A204.1 (cell line): ENCODE results near the gene STAT3.
"Not testable (repeated sequence)": the region's sequence is repeated elsewhere in the genome, so short reads cannot be mapped to it uniquely, and the experiment has no call there.

ENCODE experiments used
- FAIRE-seq: peaks from 2 replicates; lab custom pipeline; 2012; peaks lifted over from hg19 to GRCh38; lab: Jason Lieb, UNC

Gene STAT3

DNA sequence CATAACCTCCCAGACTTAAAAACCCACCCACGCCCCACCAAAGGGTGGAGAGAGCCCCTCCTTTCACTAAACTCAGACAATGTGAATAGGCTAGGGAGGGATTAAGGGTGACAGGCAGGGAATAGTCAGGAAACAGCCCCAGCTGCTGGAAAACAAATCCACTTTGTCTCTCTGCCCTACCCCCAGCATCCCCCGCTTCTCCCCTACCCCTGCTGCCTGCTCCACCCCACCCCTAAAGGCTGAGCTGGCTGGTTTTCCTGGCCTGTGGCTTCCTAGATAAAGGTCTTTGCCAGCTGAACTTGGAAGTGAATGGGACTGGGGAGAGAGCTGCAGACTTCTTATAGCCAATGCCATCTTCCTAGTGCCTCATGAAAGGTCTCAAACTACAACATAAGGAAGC, 19.8 kb upstream of the STAT3 start:
- no peak for FAIRE-seq

- no peak for FAIRE-seq
Measured at GRCh38 chr17:42407289-42407836, 19.1 kb upstream of the STAT3 start.

DNA sequence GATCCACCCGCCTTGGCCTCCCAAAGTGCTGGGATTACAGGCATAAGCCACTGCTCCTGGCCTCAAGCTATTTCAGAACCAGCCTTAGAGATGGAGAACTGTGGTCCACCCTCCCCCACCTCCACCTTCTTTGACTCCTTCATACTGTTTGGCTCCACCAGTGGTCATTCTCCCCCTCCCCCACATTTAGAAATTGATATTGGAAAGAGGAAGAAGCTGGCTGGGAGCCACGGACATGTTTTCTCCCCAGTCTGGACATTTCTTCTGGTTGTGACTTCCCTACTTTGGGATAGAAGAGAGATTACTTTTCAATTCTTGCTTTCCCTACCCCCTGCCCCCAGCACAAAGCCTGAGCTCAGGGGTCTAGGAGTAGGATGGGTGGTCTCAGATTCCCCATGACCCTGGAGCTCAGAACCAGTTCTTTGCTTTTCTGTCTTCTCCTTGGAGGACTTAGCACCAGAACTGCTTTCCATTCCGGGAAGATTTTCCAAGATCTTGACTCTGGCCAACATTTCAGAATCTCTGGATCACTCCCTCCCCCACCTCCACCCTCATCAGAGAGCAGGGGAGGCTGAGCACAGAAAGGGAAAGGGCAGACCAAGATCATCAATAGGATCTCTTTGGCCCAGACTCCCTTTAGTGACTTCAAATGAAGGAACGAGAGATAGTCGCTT, 18.5 kb upstream of the STAT3 start:
- FAIRE-seq, result no peak

DNA sequence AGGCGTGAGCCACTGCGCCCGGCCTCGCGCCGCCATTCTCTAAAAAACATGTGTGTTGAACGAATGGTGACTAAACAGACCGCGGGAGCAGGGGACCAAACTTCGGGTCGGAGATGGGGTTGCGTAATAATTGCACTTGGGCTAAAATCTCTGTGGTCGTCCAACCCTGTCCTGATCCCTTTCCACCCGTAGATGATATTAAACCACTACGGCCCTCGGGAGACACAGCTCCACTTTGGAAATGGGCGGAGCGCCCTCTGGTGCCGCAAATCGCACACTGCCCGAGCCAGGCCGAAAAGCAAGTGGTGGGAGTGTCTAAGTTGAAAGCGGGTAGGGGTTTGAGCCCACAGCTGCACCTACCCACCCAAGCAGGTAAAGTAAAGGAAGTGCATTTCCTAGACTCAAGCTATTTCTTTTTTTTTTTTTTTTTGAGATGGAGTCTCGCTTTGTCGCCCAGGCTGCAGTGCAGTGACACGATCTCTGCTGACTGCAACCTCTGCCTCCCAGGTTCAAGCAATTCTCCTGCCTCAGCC, 17.8 kb upstream of the STAT3 start:
- no peak for FAIRE-seq

DNA sequence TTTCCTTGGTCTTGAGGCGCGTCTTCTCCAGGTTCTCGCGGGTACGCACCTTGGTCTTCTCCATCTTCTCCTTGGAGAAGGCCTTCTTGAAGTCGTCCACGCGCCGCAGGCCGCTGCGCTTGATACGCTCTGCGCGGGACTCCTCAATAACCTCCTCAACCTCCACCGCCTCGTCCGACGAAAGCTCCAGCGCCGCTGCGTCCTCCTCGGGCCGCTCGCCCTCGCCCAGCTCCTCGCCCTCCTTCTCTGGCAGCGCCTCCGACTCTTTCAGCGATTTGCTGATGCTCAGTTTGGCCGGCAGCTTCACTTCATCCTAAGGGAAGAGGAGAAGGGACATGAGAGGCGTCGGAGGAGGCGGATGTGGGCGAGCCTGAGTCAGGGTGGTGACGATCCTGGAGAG, 16.8 kb upstream of the STAT3 start:
- no peak for FAIRE-seq

DNA sequence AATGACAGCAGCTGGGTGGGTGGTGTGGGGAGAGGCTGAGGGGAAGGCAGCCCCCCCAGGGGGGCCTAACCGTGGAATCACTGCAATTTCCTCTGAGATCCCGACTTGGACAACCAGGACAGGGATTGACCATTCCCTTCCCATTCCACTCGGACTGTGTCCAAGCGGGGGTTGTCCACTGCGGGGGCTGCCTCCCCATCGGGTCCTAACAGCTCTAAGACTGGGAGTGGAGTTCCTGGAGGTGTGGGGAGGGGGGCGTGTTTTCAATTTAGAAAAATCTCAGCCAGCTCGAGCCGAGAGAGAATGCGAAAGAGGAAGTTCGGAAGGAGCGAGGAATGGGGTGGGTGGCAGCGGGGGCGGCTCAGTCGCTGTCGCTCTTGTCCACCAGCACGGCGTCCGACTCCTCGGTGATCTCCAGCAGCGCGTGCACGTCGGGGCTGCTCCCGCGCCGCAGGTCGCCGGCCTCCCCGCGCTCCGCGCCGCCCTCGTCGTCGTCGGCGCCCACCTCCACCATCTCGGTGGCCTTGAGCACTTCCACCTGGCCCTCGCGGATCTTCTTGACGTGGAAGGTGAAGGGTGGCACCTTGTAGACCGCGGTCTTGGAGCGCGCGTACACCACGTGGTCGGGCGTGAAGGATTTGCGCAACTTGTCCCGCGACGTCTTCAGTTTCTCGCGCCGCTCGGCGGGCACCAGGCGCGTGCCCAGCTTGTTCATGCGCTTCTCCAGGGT, 16.2 kb upstream of the STAT3 start:
- FAIRE-seq, result no peak

DNA sequence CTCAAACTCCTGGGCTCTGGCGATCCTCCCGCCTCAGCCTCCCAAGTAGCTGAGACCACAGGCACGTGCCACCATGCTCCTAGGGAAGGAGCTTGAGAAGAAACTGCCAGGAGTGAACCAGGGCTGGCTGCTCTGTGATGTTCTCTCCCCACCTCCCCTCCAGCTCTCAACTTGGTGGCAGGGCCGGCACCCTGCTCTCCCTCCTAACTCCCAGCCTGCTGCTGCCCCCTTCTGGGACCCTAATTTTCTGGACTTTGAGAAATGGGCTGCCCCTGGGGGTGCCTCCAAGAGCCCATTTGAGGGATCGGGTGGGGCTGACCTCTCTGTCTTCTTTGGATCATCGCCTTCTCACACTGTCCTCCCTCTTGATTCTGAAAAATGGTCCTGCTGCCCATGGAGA, 14.9 kb upstream of the STAT3 start:
- FAIRE-seq, result no peak

- no peak for FAIRE-seq
Measured at GRCh38 chr17:42402117-42402516, 13.9 kb upstream of the STAT3 start.

DNA sequence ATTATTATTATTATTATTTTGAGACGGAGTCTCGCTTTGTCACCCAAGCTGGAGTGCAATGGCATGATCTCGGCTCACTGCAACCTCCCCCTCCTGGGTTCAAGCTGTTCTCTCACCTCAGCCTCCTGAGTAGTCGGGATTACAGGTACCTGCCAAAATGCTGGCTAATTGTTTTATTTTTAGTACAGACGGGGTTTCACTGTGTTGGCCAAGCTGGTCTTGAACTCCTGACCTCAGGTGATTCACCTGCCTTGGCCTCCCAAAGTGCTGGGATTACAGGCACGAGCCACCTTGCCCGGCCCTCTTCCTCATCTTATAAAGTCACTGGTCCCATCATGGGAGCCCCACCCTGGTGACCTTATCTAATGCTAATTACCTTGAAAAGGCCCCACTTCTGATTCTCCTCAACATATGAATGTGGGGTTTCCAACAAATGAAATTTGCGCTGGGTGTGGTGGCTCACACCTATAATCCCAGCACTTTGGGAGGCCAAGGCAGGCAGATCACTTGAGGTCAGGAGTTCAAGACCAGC, 12.7 kb upstream of the STAT3 start:
- FAIRE-seq, result not testable (repeated sequence)

- no peak for FAIRE-seq
Measured at GRCh38 chr17:42399948-42400843, 12.0 kb upstream of the STAT3 start.

DNA sequence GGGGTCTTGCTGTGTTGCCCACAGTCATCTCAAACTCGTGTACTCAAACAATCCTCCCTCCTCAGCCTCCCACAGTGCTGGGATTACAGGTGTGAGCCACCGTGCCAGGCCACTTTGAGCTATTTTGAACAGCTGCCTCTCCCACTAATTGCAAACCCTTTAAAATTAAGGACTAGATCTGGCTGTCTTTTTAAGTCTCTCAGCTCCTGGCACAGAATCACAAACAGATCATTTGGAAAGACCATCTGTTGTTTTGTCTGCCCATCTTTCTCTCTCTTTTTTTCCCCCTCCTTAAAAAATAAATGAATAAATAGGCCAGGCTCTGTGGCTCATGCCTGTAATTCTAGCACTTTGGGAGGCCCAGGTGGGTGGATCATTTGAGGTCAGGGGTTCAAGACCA, 10.9 kb upstream of the STAT3 start:
- no peak for FAIRE-seq

GRCh38 chr17:42395601-42396000, 7.4 kb upstream of the STAT3 start:
- FAIRE-seq, result not testable (repeated sequence)

DNA sequence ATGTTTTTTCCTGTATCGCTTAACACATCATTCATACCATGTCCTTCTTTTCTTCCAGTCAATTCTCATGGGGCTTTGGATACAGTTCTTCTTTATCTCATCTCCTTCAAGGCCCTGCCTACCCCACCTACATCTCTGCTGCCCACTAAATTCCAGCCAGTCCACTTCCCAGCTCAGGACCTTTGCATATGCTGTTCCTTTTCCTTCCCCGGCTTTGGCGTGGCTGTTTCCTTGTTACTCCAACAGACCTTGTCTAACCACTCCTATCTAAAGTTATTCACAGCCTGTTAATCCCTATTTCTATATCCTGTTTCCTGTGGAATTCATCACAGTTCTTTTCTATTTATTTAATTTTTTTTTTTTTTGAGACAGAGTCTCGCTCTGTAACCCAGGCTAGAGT, 6.6 kb upstream of the STAT3 start:
- FAIRE-seq, result no peak

- FAIRE-seq, result no peak
Measured at GRCh38 chr17:42392692-42393415, 4.6 kb upstream of the STAT3 start.

DNA sequence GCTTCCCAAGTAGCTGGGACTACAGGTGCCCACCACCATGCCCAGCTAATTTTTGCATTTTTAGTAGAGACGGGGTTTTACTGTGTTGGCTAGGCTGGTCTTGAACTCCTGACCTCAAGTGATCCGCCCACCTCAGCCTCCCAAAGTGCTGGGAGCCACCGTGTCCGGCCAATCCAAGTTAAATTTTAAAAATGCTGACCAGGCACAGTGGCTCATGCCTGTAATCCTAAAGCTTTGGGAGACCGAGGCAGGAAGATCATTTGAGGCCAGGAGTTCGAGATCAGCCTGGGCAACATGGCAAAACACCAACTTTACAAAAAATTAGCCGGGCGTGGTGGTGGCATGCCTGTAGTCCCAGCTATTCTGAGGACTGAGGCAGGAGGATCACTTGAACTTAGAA, 3.2 kb upstream of the STAT3 start:
- not testable (repeated sequence) for FAIRE-seq

DNA sequence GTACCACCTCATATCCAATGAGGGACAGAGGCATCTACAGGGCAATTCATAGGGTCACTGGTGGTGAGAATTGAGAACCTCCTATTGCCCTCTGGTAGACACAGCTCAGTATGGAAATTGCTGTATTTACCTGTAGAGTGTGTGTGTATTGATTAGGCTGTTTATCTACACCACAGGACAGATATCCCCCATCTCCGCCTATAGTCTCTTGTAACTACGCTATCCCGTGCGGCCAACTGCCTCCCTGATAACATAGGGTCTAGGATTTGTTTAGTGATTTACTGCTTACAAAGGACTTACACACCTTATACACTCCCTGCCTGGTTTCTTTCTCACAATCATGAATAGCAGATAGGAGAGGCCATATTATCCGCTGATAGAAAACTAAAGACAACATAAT, 1.7 kb upstream of the STAT3 start:
- no peak for FAIRE-seq

GRCh38 chr17:42389135-42389417, 834 bp upstream of the STAT3 start:
- FAIRE-seq, result no peak

DNA sequence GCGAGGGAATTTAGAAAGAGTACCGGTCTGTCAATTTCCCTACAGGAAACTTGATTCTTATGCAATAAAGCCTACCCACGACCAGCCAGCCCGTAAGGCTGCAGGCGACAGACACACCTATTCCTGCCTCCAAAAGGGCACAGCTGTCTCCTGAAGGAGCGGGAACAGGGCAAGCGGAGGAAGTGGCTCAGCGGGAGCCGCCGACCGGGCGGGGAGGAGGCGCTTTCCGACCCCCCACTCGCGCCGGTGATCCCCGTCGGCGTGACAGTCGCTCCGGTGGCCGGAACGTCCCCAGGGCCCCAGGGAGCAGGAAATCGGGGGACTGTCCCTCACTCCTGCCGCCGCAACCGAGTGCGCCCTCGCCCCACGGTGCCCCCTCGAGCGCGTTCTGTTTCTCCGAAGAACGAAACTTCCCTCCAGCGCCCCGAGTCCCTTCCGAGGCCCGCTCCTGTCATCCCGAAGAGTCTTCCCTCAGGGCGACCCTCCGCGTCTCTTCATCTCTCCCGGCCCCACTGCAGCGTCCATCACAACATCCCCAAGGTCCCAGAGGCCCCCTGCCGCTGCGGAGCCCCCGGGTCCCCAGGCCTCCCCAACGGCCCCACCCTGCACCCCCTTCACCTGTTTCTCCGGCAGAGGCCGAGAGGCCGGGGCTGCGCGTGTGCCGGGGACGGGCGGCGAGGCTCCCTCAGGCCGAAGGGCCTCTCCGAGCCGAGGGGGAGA, 421 bp downstream of the STAT3 start:
- FAIRE-seq, result no peak

DNA sequence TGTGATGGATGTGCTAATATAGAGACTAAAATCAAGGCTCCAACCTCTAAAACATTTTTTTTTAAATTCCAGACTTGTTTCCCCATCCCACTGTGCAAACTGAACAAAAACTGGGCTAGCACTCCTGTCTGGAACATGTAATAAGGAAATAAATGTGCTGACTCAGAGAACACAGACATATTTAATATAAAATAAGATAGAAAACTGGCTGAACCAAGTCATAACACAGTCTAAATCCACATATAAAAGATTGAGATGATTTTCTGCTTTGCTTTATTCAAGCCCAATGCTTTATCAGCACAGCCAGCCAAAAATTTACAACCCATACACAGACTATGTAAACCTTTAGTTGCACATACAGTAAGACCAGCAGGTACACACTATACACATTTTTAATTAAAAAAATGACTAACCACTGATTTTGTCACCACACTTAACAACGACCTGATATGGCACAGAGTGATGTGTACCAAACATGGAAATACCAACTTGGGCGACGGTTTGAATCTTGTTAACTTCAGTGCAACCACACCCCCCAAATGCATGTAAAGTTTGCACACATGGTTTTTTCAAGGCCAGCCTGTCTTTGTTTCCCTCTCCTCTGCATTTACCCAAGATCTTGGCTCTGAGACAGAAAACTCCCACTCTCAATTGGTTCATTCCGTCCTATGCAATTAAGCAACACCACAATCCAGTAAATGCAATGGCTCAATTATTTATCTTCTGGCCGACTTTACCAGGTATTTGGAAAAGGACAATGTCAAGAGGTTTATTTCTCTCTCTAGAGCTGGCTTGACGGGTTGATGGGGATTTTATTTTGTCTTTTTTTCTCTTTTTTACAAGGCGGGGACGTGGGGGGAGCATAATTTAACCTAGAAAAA, 1.2 kb downstream of the STAT3 start:
- no peak for FAIRE-seq

DNA sequence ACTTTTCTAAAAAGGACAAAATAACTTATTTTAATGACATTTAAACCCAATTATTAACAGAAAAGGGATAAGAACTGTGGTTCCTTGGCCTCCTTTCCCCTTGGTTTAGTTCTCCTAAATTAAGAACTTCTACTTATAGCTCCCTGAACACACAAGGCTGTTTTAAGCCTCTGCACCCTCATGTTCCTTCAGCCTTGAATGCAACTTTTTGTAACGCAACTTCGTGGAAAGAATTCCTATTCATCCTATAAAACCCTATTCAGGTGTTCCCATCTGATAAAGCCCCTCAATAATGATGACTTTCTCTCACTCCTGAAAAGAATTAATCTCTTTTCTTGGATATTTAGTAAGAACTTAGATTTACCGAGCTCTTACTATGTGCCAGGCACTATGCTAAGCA, 6.3 kb downstream of the STAT3 start:
- FAIRE-seq, result no peak
